H9 (cell line): ENCODE results near the gene MUSTN1. TPM values are rescaled to one million over a fixed set of nuclear protein-coding genes. Genes with fewer than 3 reads are reported as not detected.

Experiments used
- DNase-seq: peaks from one replicate; pipeline ENCODE4 v3.0.0-alpha.2; 2017
- H2AFZ ChIP-seq: one replicate; pipeline ENCODE4 v1.6.1; 2013; ENCODE audit warnings: mild to moderate bottlenecking, low read length, control low read depth, moderate library complexity
- H2AK5ac ChIP-seq: 2 replicates; pipeline ENCODE4 v1.6.1; 2013; ENCODE audit warnings: low read length, control low read depth, mixed read lengths; ENCODE audit not compliant: insufficient read length
- H2BK120ac ChIP-seq: one replicate; pipeline ENCODE4 v1.6.1; 2013; ENCODE audit warnings: low read depth, mild to moderate bottlenecking, low read length, control low read depth, inconsistent platforms; ENCODE audit not compliant: poor library complexity, severe bottlenecking
- H2BK12ac ChIP-seq: 2 replicates; pipeline ENCODE4 v1.6.1; 2013; ENCODE audit warnings: low read length, control low read depth, mixed read lengths, low read depth; ENCODE audit not compliant: insufficient read length
- H2BK15ac ChIP-seq: 2 replicates; pipeline ENCODE4 v1.6.1; 2013; ENCODE audit warnings: low read depth, low read length, control low read depth
- H2BK20ac ChIP-seq: one replicate; pipeline ENCODE4 v1.6.1; 2013; ENCODE audit warnings: low read depth, mild to moderate bottlenecking, low read length, control low read depth, inconsistent platforms; ENCODE audit not compliant: poor library complexity, severe bottlenecking
- H2BK5ac ChIP-seq: 2 replicates; pipeline ENCODE4 v1.6.1; 2013; ENCODE audit warnings: low read length, control low read depth, mixed read lengths; ENCODE audit not compliant: insufficient read length
- H3K14ac ChIP-seq: 2 replicates; pipeline ENCODE4 v1.6.1; 2013; ENCODE audit warnings: low read length, control low read depth; ENCODE audit not compliant: insufficient read depth
- H3K18ac ChIP-seq: 2 replicates; pipeline ENCODE4 v1.6.1; 2013; ENCODE audit warnings: low read depth, mild to moderate bottlenecking, mixed read lengths, low read length, control low read depth; ENCODE audit not compliant: insufficient read length
- H3K23ac ChIP-seq: 2 replicates; pipeline ENCODE4 v1.6.1; 2013; ENCODE audit warnings: low read length, control low read depth, mixed read lengths, low read depth; ENCODE audit not compliant: insufficient read length
- H3K23me2 ChIP-seq: 2 replicates; pipeline ENCODE4 v1.6.1; 2013; ENCODE audit warnings: low read depth, mild to moderate bottlenecking, mixed read lengths, low read length, control low read depth; ENCODE audit not compliant: insufficient read length, poor library complexity, severe bottlenecking
- H3K27ac ChIP-seq: 2 replicates; pipeline ENCODE4 v1.5.1; 2013; ENCODE audit warnings: low read length, control low read depth, mixed read lengths, low read depth; ENCODE audit not compliant: insufficient read length
- H3K27me3 ChIP-seq: 2 replicates; pipeline ENCODE4 v1.6.1; 2013; ENCODE audit warnings: low read length, control low read depth, inconsistent platforms; ENCODE audit not compliant: insufficient read depth
- H3K4ac ChIP-seq: 2 replicates; pipeline ENCODE4 v1.6.1; 2013; ENCODE audit warnings: low read depth, mild to moderate bottlenecking, control low read depth, inconsistent platforms, low read length, moderate library complexity
- H3K4me1 ChIP-seq: 2 replicates; pipeline ENCODE4 v1.6.1; 2013; ENCODE audit warnings: low read length, control low read depth, inconsistent platforms; ENCODE audit not compliant: insufficient read depth
- H3K4me2 ChIP-seq: 2 replicates; pipeline ENCODE4 v1.6.1; 2013; ENCODE audit warnings: low read length, control low read depth, mixed read lengths; ENCODE audit not compliant: insufficient read length, insufficient read depth
- H3K56ac ChIP-seq: 2 replicates; pipeline ENCODE4 v1.6.1; 2013; ENCODE audit warnings: low read depth, mild to moderate bottlenecking, mixed read lengths, low read length, control low read depth; ENCODE audit not compliant: insufficient read length
- H3K79me1 ChIP-seq: 2 replicates; pipeline ENCODE4 v1.6.1; 2013; ENCODE audit warnings: low read depth, mild to moderate bottlenecking, moderate library complexity, low read length, control low read depth, inconsistent platforms; ENCODE audit not compliant: insufficient read depth, poor library complexity, severe bottlenecking
- H3K79me2 ChIP-seq: 2 replicates; pipeline ENCODE4 v1.6.1; 2013; ENCODE audit warnings: low read length, control low read depth, inconsistent platforms; ENCODE audit not compliant: insufficient read depth
- H3K9ac ChIP-seq: 2 replicates; pipeline ENCODE4 v1.6.1; 2013; ENCODE audit warnings: low read length, control low read depth, mixed read lengths; ENCODE audit not compliant: insufficient read length; ENCODE audit errors: extremely low read depth
- H3K9me3 ChIP-seq: one replicate; pipeline ENCODE4 v1.6.1; 2013; ENCODE audit warnings: low read depth, low read length, inconsistent platforms; ENCODE audit not compliant: control insufficient read depth
- H3T11ph ChIP-seq: one replicate; pipeline ENCODE4 v1.6.1; 2013; ENCODE audit warnings: mild to moderate bottlenecking, low read length, control low read depth, inconsistent platforms
- H4K20me1 ChIP-seq: one replicate; pipeline ENCODE4 v1.6.1; 2013; ENCODE audit not compliant: control insufficient read depth, insufficient read length, insufficient read depth
- H4K5ac ChIP-seq: 2 replicates; pipeline ENCODE4 v1.6.1; 2013; ENCODE audit warnings: low read depth, mild to moderate bottlenecking, mixed read lengths, low read length, control low read depth; ENCODE audit not compliant: insufficient read length
- H4K8ac ChIP-seq: replicated peaks from 2 replicates; pipeline ENCODE4 v1.6.1; 2013; ENCODE audit warnings: low read length, control low read depth, mixed read lengths, low read depth; ENCODE audit not compliant: insufficient read length
- H4K91ac ChIP-seq: 2 replicates; pipeline ENCODE4 v1.6.1; 2013; ENCODE audit warnings: low read depth, mild to moderate bottlenecking, moderate library complexity, mixed read lengths, low read length, control low read depth; ENCODE audit not compliant: insufficient read length
- H3K27ac Mint-ChIP-seq, 3 experiments: 2 replicates in 2 of 3; 3 replicates in 1 of 3; pipeline ENCODE4 v1.8.0; 2020 to 2021; ENCODE audit warnings: mixed read lengths in 3 of 3, mild to moderate bottlenecking in 1 of 3, moderate library complexity in 1 of 3
- H3K27me3 Mint-ChIP-seq: 2 replicates; pipeline ENCODE4 v1.8.0; 2021; ENCODE audit warnings: low read depth, mild to moderate bottlenecking, moderate library complexity, mixed read lengths
- H3K36me3 Mint-ChIP-seq, 3 experiments: 2 replicates in 2 of 3; 3 replicates in 1 of 3; pipeline ENCODE4 v1.8.0; 2020 to 2021; ENCODE audit warnings: low read depth in 3 of 3, mixed read lengths in 3 of 3; ENCODE audit not compliant: insufficient read depth in 1 of 3
- H3K4me1 Mint-ChIP-seq, 2 experiments: 2 replicates each; pipeline ENCODE4 v1.8.0; 2020; ENCODE audit warnings: mixed read lengths in 2 of 2
- H3K4me3 Mint-ChIP-seq, 2 experiments: 2 replicates in 1 of 2; 3 replicates in 1 of 2; pipeline ENCODE4 v1.8.0; 2020 to 2021; ENCODE audit warnings: mild to moderate bottlenecking in 2 of 2, mixed read lengths in 2 of 2, moderate library complexity in 1 of 2
- H3K9me3 Mint-ChIP-seq, 2 experiments: 2 replicates in 1 of 2; 3 replicates in 1 of 2; pipeline ENCODE4 v1.8.0; 2020; ENCODE audit warnings: mild to moderate bottlenecking in 2 of 2, mixed read lengths in 2 of 2, moderate library complexity in 1 of 2
- CTCF ChIP-seq: fragments of 200-600 bp; sonication (generic); conservative IDR thresholded peaks from 3 replicates; pipeline ENCODE4 v1.8.0; 2021; ENCODE audit warnings: antibody characterized with exemption, mild to moderate bottlenecking
- WGBS: extraction: QIAGEN DNeasy Blood & Tissue Kit; methylation state at CpG from one replicate; pipeline ENCODE4 v1.1.7; 2013; ENCODE audit warnings: missing lambda C conversion rate, low lambda C conversion rate, mixed read lengths; ENCODE audit not compliant: insufficient read length; ENCODE audit errors: extremely low coverage; 5-methylcytosine and 5-hydroxymethylcytosine counted together
- total RNA-seq: library from RNA; stranded (reverse); gene quantifications from 2 replicates; pipeline ENCODE4 v1.2.1, GENCODE V29; 2021

Gene MUSTN1
- total RNA-seq, 1 experiment from 2014 or later: 0.72 TPM

DNA sequence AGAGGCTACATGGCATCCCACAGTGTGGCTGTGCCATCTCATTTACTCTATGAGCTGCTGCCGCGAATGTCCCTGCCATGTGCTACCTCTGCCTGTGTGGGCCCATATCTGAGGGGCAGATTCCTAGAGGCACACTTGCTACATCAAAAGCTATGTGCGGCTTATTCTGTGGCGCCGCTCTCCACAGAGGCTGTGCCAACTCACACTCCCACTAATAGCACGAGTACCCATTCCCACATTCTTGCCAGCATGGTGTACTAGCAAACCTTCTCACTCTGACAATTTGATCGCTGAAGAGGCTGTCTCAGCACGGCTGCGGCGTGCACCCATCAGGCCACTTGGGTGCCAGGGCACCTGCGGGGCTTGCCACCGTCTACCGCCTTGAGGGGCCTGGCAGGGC is 31.2 kb upstream of the MUSTN1 start:
- Histone ChIP-seq H3K18ac (no peak overlapping the region), H2BK120ac (no peak overlapping the region), H2BK15ac (no peak overlapping the region), H2BK20ac (no peak overlapping the region), H3K79me2 (no peaks in the 10 kb centered on the region), H3K23ac (no peak overlapping the region), H3K4ac (no peak overlapping the region), H3K9ac (no peak overlapping the region), H4K20me1 (no peaks in the 10 kb centered on the region), H3K23me2 (no peaks in the 10 kb centered on the region), H4K91ac (no peak overlapping the region), H3K27ac (no peak overlapping the region), H2AK5ac (no peak overlapping the region), H3K9me3 (no peaks in the 10 kb centered on the region), H2BK12ac (no peak overlapping the region), H3K79me1 (no peaks in the 10 kb centered on the region), H4K8ac (no peak overlapping the region), H4K5ac (no peak overlapping the region), H3K14ac (no peak overlapping the region), H3K4me2 (no peak overlapping the region), H3K56ac (no peak overlapping the region), H2AFZ (no peak overlapping the region), H3K4me1 (no peaks in the 10 kb centered on the region), H3K27me3 (no peaks in the 10 kb centered on the region), H3T11ph (no peak overlapping the region), H2BK5ac (no peak overlapping the region)
- Mint-ChIP-seq H3K27ac (no peak overlapping the region), H3K9me3 (peaks cover 11 to 16% of the 10 kb centered on the region in 2 experiments; a peak in 4 of 5 replicates), H3K36me3 (peaks cover 20 to 27% (median 21%) of the 10 kb centered on the region in 3 experiments), H3K4me1 (no peaks in the 10 kb centered on the region), H3K4me3 (no peak overlapping the region), H3K27me3 (no peaks in the 10 kb centered on the region)
- no CpG with 5 or more reads among the region's 13 CpGs for WGBS
- no peak for DNase-seq
- TF ChIP-seq CTCF: no peak
